ENCODE data around the gene MLXIP. TPM values are rescaled to one million over a fixed set of nuclear protein-coding genes. Genes with fewer than 3 reads are reported as not detected.
A peak's percentile ranks its signal among the peaks of the same experiment; 100 is the strongest.
"Not testable (repeated sequence)": the region's sequence is repeated elsewhere in the genome, so short reads cannot be mapped to it uniquely, and the experiment has no call there.

Gene MLXIP
- total RNA-seq: 72.2 TPM

DNA sequence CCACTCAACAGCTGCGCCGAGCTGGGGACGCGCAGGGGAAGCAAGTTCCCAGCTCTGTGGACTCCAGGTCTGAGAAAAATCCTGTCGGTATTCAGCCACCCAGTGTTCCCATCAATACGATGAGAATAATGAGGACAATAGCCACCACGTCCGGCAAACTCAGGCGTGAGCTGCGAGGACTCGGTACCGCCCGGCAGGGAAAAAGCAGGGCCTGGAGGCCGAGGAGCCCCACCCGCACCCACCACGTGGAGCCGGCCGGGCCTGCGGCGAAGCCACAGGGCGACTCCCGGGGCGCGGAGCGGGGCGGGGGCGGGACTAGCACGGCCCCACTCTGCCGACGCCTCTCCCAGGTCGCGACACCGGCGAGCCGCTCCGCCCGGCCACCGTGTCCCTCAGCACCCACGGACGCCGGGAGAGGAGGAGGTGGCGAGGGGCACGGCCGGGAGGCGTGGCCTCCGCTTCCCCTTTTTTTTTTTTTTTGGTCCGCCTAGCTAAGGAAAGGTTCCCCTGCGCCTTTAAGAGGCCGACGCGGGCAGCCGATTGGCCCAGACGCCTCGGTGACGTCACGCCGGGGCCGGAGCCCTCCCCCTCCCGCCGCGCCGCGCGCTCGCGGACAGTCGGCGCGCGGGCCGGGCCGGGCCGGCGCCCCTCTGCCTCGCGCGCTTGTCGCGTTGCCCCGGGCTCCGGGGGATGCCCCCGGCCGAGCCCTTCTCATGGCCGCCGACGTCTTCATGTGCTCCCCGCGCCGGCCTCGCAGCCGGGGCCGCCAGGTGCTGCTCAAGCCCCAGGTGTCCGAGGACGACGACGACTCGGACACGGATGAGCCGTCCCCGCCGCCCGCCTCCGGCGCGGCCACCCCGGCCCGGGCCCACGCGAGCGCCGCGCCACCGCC is at the start of gene MLXIP:
Gene MLXIP (plus strand): TSS at position 616 of the 892 bp plus-strand sequence. CDS start 98 bp downstream, at position 714.
- peak; percentile 95 for DNase-seq (ENCODE audit: low spot score)

DNA sequence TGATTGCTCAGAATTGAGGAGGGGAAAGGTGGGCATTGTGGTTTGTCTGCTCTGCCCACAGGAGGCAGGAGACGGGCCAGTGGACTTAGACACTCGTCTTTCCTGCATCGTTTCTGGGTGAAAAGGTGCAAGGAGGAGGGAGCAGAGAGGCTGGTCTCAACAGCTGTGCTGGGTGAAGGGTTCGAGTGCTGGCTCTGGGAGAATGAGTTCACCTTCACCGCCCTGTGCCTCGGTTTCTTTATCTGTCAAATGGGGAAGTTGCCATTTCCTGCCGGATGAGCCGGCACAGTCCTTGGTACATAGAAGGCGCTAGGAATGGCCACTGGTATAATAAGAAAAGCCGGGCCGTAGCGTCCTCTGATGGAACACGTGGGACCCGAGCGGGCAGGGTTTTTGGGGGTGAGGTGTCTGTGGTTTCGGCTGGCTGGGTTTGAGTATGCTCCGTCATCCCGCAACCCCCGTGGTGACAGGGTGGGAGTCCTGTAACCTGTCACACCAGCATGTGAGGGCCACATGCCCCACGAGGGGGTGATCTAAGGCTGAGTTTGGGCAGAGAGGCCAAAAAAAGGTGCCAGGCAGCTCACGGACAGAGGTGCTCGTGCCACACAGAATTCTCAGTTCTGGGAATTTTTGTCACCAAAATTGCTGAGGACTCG is 49.5 kb upstream of the MLXIP start:
- DNase-seq (ENCODE audit: low spot score): no peak

GRCh38 chr12:122029620-122030423 is 48.7 kb upstream of the MLXIP start:
- no peak for DNase-seq (ENCODE audit: low spot score)

DNA sequence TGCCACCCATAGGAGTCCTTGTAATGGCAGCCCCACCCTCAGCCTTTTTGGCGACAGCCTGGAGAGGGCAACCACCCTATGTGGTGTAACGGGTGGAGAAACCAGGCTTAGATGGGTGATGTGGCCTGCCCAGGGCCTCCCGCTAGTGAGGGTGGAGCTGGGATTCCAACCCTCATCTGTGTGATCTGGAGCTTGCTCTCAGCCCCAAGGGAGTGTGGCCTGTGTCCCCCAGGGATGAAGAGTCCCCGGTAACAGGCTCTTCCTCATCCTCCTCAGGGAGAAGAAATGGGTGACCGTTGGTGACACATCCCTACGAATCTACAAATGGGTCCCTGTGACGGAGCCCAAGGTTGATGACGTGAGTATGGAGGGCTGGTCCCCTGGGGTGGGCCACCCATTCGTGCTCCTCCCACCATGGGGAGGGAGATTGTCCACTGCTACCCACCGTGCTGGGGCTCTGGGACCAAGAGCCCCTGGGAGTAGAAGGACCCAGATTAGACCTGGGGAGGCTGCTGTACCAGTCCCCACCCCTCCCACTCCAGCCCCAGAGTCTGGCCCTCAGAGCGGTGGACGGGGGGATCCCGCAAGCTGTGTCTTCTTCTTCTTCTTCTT is 48.0 kb upstream of the MLXIP start:
- no peak for DNase-seq (ENCODE audit: low spot score)

GRCh38 chr12:122031342-122032216 is 47.0 kb upstream of the MLXIP start:
- DNase-seq (ENCODE audit: low spot score): no peak

GRCh38 chr12:122032580-122032979 is 46.0 kb upstream of the MLXIP start:
- DNase-seq (ENCODE audit: low spot score): no peak

DNA sequence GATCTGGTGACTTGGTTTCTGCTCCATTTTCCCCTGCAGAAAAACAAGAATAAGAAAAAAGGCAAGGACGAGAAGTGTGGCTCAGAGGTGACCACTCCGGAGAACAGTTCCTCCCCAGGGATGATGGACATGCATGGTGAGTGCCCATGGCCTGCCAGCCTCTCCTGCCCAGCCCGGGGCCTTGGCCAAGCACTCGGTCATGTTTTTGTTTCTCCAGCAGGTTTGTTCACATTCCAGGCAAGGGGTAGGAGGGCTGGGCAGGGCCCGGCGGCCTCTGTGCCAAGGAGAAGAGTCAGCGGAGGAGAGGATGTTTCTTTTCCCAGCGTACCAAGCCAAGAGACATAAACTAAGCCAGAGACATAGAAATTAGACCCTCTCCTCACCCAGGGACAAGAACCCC is 43.3 kb upstream of the MLXIP start:
- peak; percentile 77 for DNase-seq (ENCODE audit: low spot score)

GRCh38 chr12:122036153-122036552 is 42.4 kb upstream of the MLXIP start:
- no peak for DNase-seq (ENCODE audit: low spot score)

DNA sequence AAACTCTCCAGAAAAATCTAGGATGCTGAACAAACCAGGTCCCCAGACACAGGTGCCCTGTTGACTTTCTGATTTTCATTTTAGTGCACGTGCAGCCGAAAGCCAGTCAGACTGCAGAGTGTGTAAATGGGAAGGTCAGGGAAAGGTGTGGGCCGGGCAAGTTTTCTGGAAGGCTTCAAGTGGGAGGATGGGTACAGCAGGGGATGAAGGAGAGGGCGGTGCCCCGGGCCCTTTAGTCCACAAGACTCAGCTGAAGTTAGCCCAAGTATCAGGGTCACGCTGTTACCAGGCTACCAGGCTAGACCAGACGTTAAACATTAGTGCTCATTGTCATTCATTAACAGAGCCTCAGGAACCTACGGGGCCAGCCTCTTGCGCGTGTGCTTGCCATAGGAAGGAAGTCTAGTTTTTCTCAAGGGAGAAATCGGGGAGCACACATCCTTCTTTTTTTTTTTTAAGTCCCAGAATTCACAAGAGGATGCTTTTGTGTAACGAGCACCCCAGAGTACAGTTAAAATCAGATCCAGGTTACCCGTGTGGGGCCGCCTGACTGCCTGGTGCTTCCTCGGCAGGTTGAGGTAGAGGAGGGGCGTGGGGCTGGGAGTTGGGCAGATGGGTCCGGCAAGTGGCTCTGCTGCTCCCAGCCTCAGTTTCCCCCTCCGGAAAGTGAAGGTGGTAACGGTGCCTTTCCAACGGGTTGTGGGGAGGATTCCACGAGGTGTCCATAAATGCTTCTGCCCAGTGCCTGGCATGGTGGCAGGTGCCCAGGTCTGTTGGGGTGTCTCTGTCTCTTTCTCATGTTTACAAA is 37.8 kb upstream of the MLXIP start:
- DNase-seq (ENCODE audit: low spot score): no peak

DNA sequence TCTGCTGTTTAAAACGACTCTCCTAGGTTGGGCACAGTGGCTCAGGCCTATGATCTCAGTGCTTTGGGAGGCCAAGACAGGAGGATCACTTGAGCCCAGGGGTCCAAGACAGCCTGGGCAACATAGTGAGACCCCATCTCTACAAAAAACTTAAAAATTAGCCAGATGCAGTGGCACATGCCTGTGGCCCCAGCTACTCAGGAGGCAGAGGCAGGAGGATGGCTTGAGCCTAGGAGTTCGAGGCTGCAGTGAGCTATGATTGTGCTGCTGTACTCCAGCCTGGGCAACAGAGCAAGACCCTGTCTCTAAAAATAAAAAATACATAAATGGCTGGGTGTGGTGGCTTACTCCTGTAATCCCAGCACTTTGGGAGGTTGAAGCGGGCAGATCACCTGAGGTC is 37.1 kb upstream of the MLXIP start:
- not testable (repeated sequence) for DNase-seq (ENCODE audit: low spot score)

DNA sequence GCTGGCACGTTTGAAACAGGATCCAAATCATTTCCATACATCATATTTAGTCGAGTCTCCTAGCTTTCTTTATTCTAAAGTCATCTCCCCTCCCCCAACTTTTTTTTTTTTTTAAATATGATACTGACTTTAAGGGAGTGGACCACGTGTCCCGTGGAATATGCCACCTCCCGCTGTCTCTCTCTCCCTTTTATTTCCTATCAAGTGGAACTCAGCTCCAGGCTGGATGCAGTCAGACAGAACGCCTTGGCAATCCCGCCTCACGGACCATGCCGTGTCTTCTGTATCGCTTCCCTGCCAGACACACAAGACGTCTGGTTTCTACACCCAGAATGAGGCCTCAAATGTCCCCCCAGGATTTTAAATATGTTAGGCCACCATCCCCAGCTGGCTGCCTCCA is 35.6 kb upstream of the MLXIP start:
- DNase-seq (ENCODE audit: low spot score): no peak

DNA sequence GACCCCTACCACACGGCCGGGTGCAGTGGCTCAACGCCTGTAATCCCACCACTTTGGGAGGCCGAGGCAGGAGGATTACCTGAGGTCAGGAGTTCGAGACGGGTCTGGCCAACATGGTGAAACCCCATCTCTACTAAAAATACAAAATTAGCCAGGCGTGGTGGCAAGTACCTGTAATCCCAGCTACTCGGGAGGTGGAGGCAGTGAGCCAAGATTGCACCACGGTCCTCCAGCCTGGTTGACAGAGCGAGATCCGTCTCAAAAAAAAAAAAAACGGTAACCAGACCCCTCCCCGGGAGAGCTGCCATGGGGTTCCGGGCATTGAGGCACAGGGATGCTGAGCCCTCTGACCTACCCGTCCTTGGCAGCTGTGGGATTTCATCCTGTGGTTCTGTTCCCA is 35.1 kb upstream of the MLXIP start:
- no peak for DNase-seq (ENCODE audit: low spot score)

DNA sequence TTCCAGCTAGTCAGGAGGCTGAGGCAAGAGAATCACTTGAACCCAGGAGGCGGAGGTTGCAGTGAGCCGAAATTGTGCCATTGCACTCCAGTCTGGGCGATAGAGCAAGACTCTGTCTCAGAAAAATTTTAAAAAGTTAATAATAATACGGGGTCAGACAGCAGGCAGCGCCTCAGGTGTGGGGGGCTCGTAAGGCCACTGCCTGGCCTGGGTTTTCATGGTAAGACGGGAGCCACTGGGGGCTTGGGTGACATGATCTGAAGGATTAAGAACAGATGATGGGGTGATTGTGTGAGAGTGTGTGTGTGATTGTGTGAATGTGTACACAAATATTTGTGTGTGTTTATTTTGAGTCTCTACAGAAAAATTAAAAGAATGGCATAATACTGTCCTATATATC is 33.3 kb upstream of the MLXIP start:
- no peak for DNase-seq (ENCODE audit: low spot score)

DNA sequence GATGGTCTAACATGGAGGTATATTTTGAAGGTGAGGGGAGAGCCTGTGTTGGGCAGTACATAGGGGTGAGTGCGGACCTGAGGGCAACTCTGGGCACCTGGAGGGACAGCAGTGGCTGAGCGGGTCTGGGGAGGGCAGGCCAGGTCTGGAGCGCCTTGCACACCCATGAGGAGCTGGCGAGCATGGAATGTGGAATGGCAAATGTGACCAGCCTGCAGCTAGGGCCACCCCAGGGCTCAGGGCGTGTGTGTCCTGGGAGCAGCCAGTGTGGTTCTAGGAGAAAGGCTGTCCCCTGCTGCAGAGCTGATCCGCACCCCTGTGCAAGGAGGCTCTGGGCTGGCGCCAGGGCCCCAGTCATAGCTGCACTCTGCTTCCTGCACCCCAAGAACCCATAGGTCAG is 32.4 kb upstream of the MLXIP start:
- no peak for DNase-seq (ENCODE audit: low spot score)

GRCh38 chr12:122048151-122048550 is 30.4 kb upstream of the MLXIP start:
- DNase-seq (ENCODE audit: low spot score): no peak

DNA sequence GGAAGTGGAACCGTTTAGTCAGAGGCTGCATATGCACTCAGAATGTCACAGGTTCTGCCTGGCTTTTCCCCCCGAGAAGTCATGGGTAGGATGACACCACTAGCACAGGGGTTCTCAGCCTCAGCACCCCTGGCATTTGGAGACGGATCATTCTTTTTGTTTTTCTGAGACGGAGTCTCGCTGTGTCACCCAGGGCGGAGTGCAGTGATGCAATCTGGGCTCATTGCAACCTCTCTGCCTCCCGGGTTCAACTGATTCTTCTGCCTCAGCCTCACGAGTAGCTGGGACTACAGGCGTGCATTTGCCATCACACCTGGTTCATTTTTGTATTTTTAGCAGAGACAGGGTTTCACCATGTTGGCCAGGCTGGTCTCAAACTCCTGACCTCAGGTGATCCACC is 28.7 kb upstream of the MLXIP start:
- no peak for DNase-seq (ENCODE audit: low spot score)

DNA sequence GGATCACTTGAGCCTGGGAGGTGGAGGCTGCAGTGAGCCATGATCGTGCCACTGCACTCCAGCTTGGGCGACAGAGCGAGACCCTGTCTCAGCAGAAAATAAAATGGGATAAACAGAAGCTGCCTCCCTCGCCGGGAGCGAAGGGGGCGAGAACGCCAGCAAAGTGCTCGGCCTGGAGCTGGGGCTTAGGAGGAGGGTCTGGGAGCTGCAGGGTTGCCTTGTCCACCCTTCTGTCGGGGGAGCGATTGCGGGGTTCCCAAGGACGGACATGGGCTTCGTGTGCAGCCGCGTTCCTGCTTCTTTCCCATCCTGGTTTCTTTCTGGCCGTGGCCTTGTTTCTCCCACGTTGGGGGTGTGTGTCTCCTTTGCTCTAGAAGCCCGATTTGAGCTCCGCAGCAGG is 27.9 kb upstream of the MLXIP start:
- no peak for DNase-seq (ENCODE audit: low spot score)

DNA sequence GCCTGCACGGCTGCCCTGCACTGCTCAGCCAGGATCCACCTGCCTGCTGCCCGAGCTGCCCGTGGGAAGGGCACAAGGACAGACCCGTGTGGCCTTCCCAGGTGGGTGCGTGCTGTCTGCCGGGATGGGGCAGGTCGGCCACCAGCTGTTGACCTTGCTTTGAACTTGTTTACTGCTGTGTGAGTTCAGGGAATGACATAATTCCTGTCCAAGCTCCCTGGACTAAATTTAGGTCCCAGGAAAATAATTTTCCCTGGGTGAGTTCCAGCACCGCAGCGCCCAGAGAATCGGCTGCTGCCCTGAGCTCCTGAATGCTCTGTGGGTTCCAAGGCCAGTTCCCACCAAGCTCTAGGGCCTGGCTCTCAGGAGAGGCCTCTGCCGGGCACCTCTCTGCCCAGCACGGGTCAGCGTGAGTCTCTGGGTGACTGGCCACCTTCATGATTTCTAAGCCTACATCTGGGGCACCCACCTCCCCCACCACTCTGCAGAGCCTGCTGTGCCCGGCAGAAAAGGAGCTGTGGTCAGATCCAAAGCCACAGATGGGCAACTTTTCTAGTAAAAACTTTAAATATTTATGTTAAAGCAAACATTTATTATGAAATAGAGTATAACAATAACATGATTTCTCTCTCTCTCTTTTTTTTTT is 27.2 kb upstream of the MLXIP start:
- no peak for DNase-seq (ENCODE audit: low spot score)

GRCh38 chr12:122052285-122052684 is 26.3 kb upstream of the MLXIP start:
- no peak for DNase-seq (ENCODE audit: low spot score)
